Measurements from ENCODE around the gene IL19.
A peak's percentile ranks its signal among the peaks of the same experiment; 100 is the strongest.
"Not testable (repeated sequence)": the region's sequence is repeated elsewhere in the genome, so short reads cannot be mapped to it uniquely, and the experiment has no call there.

IL19 gene

DNA sequence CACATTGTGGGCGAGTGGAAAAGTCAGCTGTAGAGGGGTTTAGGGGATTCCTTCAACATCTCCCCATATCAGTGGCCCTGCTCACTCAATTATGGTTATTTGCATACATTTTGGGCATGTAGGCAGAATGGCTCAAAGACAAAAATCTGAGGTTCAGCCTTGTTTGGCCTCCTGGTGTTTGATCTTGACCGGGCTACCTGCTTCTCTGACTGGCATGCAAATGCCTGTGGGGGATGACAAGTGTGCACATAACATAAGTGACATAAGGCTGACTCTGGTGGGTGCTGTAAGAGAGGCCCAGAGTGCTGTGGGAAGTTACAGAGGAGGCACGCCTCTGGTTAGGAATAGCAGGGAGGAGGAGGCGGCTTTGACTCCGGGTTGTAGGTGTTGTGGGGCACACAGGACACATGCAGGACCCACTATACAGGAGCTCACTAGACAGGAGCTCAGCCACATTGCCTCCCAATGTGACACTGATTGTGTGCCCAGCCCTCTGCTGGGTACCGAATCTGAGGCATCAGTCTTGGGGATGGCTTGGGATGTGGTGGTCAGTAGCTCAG lies 29.4 kb upstream of the IL19 start:
- DNase-seq, result no peak

DNA sequence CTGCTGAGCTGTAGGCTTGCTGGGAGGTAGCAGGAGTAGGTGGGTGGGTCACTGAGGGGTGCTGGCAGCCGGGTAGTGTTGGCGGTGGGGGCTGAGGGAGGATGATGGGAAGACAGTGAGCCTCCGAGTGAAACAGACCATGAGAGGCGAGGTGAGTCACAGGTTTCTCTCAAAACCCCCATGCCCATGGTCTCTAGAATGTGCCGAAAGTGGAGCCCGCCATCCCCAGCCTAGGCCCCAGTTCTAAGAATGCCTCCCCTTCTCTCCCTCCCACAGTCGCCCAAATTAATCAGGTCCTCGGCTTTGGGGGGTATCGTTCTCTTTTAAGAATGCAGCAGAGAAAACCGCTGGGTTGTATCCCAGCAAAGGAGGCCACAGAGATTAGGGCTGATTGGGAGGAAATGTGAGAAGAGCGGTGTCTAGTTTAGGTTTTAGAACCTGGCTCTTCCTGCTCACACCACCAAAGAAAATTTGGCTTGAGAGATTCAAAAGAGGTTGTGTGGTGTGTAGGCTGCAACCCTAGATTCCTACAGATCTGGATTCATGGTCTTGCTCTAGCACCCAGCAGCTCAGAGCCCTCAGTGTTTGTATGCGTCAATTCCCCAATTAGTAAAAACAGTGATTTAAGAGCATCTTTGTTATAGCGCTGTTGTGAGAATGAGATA lies 27.7 kb upstream of the IL19 start:
- DNase-seq, result no peak

- DNase-seq, result no peak
Measured at GRCh38 chr1:206744683-206745082, 25.9 kb upstream of the IL19 start.

GRCh38 chr1:206745301-206745700 lies 25.3 kb upstream of the IL19 start:
- DNase-seq, result no peak

DNA sequence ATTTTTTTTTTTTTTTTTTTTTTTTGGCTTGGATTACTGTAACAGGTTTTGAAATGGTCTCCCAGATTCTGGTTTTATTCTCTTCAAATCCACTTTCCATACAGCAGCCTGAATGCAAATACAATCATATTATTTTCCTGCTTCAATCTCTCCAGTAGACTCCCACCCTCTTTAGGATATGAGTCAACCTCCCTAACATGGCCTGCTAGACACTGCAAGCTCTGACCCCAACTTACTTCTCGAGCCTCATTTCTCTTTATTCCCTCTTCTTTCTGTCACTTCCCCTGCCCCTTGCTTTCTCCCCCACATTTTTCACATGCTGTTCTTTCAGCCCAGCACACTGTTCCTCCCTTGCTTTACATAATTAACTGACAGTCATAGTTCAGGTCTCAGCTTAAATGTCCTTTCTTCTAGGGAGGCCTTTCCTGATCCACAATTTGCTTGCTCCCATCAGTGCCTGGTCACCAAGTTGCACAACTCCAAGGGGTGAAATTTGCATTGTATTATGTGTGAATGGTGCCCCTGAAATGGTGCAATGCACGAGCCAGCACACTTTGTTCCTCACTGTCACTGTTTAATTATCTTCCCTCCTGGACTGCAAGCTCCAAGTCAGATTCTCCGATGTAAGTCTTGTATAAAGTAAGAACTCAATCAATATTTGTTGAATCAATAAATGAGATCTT lies 22.1 kb upstream of the IL19 start:
- no peak for DNase-seq

DNA sequence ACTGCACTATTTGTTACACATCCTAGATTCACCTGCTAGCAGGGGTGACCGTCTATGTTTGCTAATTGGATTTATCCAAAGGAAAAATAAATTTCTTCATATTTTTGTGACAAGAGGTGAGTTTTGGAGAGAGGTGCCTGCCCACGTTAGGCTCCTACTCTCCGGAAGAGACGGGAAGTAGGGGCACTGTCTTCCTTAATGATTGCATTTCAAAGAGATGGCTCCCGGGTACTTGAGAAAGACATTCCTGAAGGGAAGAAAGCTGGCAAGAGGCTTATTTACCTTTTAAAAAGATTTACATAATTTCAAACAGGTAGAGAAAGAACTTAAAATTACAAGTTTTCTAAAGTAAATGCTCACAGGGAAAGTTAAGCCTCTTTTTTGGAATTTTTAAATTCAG lies 18.7 kb upstream of the IL19 start:
- no peak for DNase-seq

GRCh38 chr1:206752481-206752880 lies 18.1 kb upstream of the IL19 start:
- no peak for DNase-seq

- DNase-seq, result no peak
Measured at GRCh38 chr1:206753141-206753540, 17.4 kb upstream of the IL19 start.

GRCh38 chr1:206754011-206754410 lies 16.6 kb upstream of the IL19 start:
- no peak for DNase-seq

- DNase-seq, result peak; percentile 30
Measured at GRCh38 chr1:206757524-206758266, 12.9 kb upstream of the IL19 start.

DNA sequence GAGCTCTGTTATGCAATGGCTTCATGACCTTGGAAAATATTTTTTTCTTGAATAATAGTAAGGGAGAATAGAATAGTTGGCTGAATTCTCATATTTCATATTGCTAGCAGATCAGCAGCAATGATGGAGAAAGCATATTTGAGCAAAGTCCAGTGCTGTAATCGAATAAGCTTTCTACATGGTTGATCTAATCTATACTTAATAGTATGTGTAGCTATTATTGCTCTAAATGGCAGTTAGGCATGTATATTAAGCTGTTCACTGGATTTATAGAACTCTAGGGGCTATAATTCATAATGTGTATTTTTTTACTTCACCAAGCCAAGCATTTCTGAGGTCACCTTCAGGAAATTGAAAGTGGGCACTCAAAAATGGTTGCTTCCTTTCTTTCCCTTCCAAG lies 10.0 kb upstream of the IL19 start:
- no peak for DNase-seq

DNA sequence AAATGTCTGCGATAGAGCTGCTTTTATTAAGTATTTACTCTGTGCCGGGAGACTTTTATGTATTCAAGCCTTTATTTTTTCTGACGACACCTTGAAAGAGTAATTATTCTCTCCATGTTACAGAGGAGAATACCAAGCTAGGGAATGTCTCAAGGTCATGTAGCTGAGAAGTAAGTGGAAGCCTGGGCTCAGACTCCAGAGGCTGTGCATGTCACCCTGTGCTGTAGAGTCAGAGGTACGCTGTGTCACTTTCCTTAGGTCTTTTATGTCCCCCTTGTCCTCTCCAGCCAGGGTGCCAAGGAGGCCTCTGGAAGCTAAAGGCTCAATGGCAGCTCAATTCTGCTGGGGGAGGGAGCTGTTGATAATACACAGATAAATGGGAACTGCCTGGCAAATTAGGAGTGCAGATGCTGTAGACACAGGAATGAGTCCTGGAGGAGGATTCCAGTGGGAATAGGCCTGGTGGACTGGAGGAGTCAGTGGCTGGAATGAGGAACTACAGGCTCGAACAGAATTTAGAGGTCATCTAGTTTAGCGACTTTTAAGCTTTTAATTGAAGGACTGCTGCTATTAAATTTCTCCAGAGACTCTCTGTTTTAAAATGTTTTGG lies 9.3 kb upstream of the IL19 start:
- DNase-seq, result no peak

DNA sequence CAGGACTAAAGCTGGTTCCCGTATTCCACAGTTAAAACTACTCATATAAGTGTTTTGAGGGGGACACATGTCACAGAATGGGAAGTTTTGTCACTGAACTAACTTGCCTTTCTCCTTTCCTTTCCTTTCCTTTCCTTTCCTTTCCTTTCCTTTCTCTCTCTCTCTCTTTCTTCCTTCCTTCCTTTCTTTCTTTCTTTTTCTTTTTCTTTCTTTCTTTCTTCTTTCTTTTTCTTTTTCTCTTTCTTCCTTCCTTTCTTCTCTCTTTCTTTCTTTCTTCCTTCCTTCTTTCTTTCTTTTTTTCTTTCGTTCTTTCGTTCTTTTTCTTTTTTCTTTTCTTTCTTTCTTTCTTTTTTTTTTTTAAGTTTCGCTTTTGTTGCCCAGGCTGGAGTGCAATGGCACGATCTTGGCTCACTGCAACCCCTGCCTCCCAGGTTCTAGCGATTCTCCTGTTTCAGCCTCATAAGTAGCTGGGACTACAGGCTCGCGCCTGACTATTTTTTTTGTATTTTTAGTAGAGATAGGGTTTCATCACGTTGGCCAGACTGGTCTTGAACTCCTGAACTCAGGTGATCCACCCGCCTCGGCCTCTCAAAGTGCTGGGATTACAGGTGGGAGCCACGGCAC lies 7.7 kb upstream of the IL19 start:
- DNase-seq, result not testable (repeated sequence)

- DNase-seq, result not testable (repeated sequence)
Measured at GRCh38 chr1:206765771-206766170, 4.8 kb upstream of the IL19 start.

GRCh38 chr1:206766251-206766856 lies 4.2 kb upstream of the IL19 start:
- DNase-seq, result peak; percentile 67

DNA sequence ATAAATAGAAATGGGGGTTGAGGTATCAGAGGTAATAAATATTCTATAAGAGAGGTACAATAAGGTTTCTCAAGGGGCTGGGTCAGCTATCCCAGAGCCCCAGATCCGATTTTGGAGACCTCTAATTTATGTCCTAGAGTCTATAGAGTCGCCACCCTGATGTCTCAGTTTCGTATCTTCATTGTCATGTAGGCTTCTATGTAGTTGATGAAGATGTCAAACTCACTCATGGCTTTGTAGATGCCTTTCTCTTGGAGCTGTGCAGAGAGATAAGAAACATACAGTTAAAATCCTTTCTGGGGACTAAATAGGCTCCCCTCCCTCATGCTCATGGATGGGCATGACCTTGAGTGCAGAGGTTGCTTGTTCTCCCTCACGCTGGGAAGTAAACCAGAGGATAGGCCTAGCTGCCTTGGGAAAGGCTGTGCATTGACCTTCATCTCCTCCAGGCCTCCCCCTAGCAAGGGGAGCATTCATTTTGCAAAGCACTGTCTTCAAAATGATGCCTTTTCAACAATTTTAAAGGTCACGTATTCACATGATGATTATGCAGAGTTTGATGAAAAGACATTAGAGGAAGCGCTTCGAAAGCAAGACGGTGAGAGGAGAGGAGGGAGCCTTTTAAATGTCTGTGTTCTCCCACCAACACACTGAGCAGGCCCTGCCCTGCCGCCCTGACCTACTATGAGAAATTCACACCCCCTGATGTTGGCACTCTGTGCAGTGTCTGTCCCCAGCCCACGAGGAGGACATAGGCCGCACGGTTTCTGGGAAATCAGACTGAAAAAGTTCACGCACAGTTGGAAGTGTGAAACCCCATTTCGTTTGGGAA lies 1.9 kb upstream of the IL19 start:
- DNase-seq, result no peak

- peak; percentile 23 for DNase-seq
Measured at GRCh38 chr1:206769304-206769731, 1.3 kb upstream of the IL19 start.

DNA sequence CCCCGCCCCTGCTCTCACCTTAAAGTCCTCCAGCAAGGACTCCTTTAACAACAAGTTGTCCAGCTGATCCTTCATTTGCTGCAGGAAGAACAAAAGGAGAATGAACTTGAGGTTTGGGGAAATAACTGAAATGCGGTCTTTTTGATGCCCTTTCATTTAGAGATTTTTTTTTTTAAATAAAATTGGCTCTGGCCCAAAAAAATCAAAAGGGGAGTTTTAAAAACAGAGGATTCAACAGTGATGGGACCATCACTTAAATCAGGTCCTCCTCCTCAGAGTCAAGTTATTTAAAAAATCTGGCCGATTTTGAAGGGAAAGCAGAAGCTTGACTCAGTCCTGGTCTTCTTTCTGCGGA lies 742 bp downstream of the IL19 start:
- DNase-seq, result no peak

DNA sequence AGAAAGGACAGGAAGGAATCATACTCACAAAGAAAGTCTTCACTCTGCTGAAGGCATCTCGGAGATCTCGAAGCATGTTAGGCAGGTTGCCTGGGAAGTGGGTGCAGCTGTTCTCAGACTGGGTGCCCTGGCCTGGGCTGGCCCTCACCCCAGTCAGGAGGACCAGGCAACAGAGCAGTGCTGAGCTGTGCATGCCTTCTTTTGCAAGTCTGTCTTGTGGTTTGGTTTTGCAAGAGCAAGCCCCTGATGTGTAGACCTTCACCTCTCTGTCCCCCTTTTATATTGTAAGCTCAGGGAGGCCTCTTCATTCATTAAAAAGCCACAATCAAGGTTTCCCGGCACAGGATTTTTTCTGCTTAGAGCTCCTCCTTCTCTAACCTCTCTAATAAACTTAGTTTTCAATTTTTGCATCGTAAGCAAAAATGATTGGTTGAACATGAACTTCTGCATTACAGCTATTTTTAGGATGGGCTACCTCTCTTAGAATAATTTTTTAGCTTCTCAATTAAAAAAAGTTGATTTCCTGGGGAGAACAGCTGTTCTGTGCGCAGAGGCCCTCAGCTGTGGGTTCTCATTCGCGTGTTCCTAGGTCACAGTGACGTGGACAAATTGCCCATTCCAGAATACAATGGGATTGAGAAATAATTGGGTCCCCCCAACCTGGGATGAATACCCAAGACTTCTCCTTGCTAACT lies 1.8 kb downstream of the IL19 start, which contains the start of gene IL10:
Gene IL10, minus strand, starts transcription at position 252 of the 695 bp plus-strand sequence. Its CDS starts 59 bp downstream, at position 193.
- no peak for DNase-seq

DNA sequence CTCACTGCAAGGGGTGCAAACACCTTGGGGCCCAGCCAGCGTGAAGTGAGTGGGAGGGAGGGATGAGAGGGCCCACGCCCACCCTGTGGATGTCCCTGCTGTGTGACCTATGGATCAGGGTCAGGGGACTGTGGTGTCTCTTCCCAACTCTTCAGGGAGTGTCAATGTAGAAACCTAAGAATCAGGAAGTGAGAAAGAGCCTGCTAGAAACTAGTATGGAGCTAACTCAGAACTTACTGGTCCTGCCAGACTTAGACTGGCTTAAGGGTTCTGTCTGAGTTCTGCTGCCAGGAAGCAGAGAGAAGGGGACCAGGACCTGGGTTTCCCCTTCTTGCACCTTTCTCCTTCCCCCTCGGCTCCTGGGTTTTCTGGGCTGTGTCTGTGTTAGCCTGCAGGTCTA lies 3.5 kb downstream of the IL19 start:
- no peak for DNase-seq

GRCh38 chr1:206776229-206776628 lies 5.7 kb downstream of the IL19 start:
- no peak for DNase-seq

All from activated CD4-positive, alpha-beta T cell treated with anti-CD3 and anti-CD28 coated beads, Interleukin-2, amount 50 U/mL, for 1 hour (primary cell).